ENCODE measurements around the gene C8B. TPM values are rescaled to one million over a fixed set of nuclear protein-coding genes. Genes with fewer than 3 reads are reported as not detected.

The C8B gene
- polyA plus RNA-seq, 1 donor from 2014 or later: not detected

- no peak overlapping the region for H3K4me3 ChIP-seq (ENCODE audit: low read length)
- no peaks in the 10 kb centered on the region for H3K9me3 ChIP-seq (ENCODE audit: low read length)
- no peak overlapping the region for H3K9ac ChIP-seq (ENCODE audit: low read length)
- H2AFZ ChIP-seq (ENCODE audit: low read depth, low read length): no peak overlapping the region
- TF ChIP-seq EZH2 (IDR thresholded peaks at IDR 0.05; ENCODE audit: borderline replicate concordance, insufficient read depth, low read length, poor library complexity, severe bottlenecking): no peak
- no peak overlapping the region for H3K27ac ChIP-seq (ENCODE audit: low read length)
- H4K20me1 ChIP-seq (ENCODE audit: insufficient read depth): no peaks in the 10 kb centered on the region
- H3K79me2 ChIP-seq (replicated peaks; ENCODE audit: insufficient read depth, low read length): no peaks in the 10 kb centered on the region
- no peaks in the 10 kb centered on the region for H3K27me3 ChIP-seq (ENCODE audit: insufficient read depth, low read depth, low read length)
- H3K36me3 ChIP-seq (ENCODE audit: insufficient read depth, low read length): no peaks in the 10 kb centered on the region
- no peaks in the 10 kb centered on the region for H3F3A ChIP-seq (ENCODE audit: insufficient read depth, low read length, poor library complexity, severe bottlenecking)
- H3K9me2 ChIP-seq (ENCODE audit: insufficient read depth, low read length): no peaks in the 10 kb centered on the region
- no peak overlapping the region for H3K4me2 ChIP-seq (ENCODE audit: low read length)
These were observed 7.3 kb downstream of the C8B start for GRCh38 chr1:56958526-56958925.

- Histone ChIP-seq H3K9me2 (ENCODE audit: insufficient read depth, low read length) (no peaks in the 10 kb centered on the region), H3K4me3 (ENCODE audit: low read length) (no peak overlapping the region), H3K9ac (ENCODE audit: low read length) (no peak overlapping the region), H3F3A (ENCODE audit: insufficient read depth, low read length, poor library complexity, severe bottlenecking) (no peaks in the 10 kb centered on the region), H3K27ac (ENCODE audit: low read length) (no peak overlapping the region), H3K4me2 (ENCODE audit: low read length) (no peak overlapping the region), H3K9me3 (ENCODE audit: low read length) (no peaks in the 10 kb centered on the region), H3K36me3 (ENCODE audit: insufficient read depth, low read length) (no peaks in the 10 kb centered on the region), H4K20me1 (ENCODE audit: insufficient read depth) (no peaks in the 10 kb centered on the region), H2AFZ (ENCODE audit: low read depth, low read length) (no peak overlapping the region), H3K27me3 (ENCODE audit: insufficient read depth, low read depth, low read length) (no peaks in the 10 kb centered on the region), H3K79me2 (replicated peaks; ENCODE audit: insufficient read depth, low read length) (no peaks in the 10 kb centered on the region)
- TF ChIP-seq MXI1 (conservative IDR thresholded peaks at IDR 0.05; ENCODE audit: poor library complexity, severe bottlenecking): no peak
- TF ChIP-seq, protein P1, sequence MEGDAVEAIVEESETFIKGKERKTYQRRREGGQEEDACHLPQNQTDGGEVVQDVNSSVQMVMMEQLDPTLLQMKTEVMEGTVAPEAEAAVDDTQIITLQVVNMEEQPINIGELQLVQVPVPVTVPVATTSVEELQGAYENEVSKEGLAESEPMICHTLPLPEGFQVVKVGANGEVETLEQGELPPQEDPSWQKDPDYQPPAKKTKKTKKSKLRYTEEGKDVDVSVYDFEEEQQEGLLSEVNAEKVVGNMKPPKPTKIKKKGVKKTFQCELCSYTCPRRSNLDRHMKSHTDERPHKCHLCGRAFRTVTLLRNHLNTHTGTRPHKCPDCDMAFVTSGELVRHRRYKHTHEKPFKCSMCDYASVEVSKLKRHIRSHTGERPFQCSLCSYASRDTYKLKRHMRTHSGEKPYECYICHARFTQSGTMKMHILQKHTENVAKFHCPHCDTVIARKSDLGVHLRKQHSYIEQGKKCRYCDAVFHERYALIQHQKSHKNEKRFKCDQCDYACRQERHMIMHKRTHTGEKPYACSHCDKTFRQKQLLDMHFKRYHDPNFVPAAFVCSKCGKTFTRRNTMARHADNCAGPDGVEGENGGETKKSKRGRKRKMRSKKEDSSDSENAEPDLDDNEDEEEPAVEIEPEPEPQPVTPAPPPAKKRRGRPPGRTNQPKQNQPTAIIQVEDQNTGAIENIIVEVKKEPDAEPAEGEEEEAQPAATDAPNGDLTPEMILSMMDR (IDR thresholded peaks at IDR 0.05; ENCODE audit: poor library complexity, severe bottlenecking): no peak
- no peak for TF ChIP-seq POLR2AphosphoS5 (IDR thresholded peaks at IDR 0.05)
- no peak for TF ChIP-seq RAD21 (conservative IDR thresholded peaks at IDR 0.05)
These were observed 7.9 kb downstream of the C8B start for GRCh38 chr1:56957931-56958330.

- TF ChIP-seq TAF1 (IDR thresholded peaks at IDR 0.05; ENCODE audit: low read depth) (no peak), RAD21 (conservative IDR thresholded peaks at IDR 0.05) (no peak), REST (IDR thresholded peaks at IDR 0.05; ENCODE audit: borderline replicate concordance) (no peak), EZH2 (IDR thresholded peaks at IDR 0.05; ENCODE audit: borderline replicate concordance, insufficient read depth, low read length, poor library complexity, severe bottlenecking) (no peak), POLR2AphosphoS5 (IDR thresholded peaks at IDR 0.05) (no peak), SMC3 (conservative IDR thresholded peaks at IDR 0.05; ENCODE audit: poor library complexity) (no peak), EP300 (conservative IDR thresholded peaks at IDR 0.05; ENCODE audit: poor library complexity, severe bottlenecking) (no peak)
- TF ChIP-seq, protein P1 (IDR thresholded peaks at IDR 0.05; ENCODE audit: poor library complexity, severe bottlenecking): no peak
These were observed 11.2 kb downstream of the C8B start for GRCh38 chr1:56954664-56955063.

More at GRCh38 chr1:56954664-56955063, 11.2 kb downstream of the C8B start:
- H3K9me3 ChIP-seq (ENCODE audit: low read length): no peaks in the 10 kb centered on the region
- H2AFZ ChIP-seq (ENCODE audit: low read depth, low read length): no peak overlapping the region
- H4K20me1 ChIP-seq (ENCODE audit: insufficient read depth): no peaks in the 10 kb centered on the region
- H3K9ac ChIP-seq (ENCODE audit: low read length): no peak overlapping the region
- H3F3A ChIP-seq (ENCODE audit: insufficient read depth, low read length, poor library complexity, severe bottlenecking): no peaks in the 10 kb centered on the region
- H3K27me3 ChIP-seq (ENCODE audit: insufficient read depth, low read depth, low read length): no peaks in the 10 kb centered on the region
- no peak overlapping the region for H3K4me2 ChIP-seq (ENCODE audit: low read length)
- H3K9me2 ChIP-seq (ENCODE audit: insufficient read depth, low read length): no peaks in the 10 kb centered on the region
- H3K36me3 ChIP-seq (ENCODE audit: insufficient read depth, low read length): no peaks in the 10 kb centered on the region
- no peak overlapping the region for H3K27ac ChIP-seq (ENCODE audit: low read length)
- H3K79me2 ChIP-seq (replicated peaks; ENCODE audit: insufficient read depth, low read length): no peaks in the 10 kb centered on the region
- H3K4me3 ChIP-seq (ENCODE audit: low read length): no peak overlapping the region
